ENCODE data around the gene DCBLD1. TPM values are rescaled to one million over a fixed set of nuclear protein-coding genes. Genes with fewer than 3 reads are reported as not detected.

DCBLD1 gene
- polyA plus RNA-seq, 1 donor (not counting 4 experiments of a cell fraction or from before 2014, with no cell fraction given) = 21.7 TPM

DNA sequence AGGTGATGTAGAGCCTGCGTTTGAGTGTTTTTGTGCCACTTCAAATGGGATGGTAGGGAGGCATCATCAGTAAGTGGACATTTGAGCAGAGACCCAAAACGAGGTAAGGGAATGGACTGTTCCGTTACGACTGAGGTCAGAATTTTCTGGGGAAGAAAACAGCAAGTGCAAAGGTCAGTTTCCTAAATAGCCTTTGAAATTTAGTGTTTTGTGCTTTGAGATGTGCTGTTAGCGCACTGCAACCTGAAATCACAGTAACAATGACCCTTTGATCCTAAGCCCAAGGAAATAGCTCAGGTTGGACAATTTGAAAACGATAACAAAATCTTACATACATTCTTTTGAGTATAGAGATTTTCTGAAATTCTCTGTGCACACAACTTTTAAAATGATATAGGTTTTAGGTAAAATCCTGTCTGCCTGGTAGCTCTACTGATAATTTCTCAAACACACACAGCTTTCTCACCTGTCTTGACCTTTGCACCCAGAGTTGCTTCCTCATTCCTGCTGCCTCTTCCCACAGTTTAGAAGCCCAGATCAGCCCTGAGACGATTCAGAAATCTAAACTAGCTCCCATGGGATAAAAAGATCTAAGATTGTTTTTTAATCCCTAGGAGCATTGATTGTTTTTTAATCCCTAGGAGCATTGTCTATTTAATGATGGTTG is 22.1 kb downstream of the DCBLD1 start:
- H3K4me1 ChIP-seq (ENCODE audit: control insufficient read depth, extremely low read depth, insufficient read depth, low read length) = peaks cover 27% of the 10 kb centered on the region
- no peak overlapping the region for H2AFZ ChIP-seq (ENCODE audit: control insufficient read depth, low read length)
- FAIRE-seq (no peak), DNase-seq (ENCODE audit: low read depth, low spot score) (no peak)
- no peak overlapping the region for H3K9ac ChIP-seq (ENCODE audit: control insufficient read depth, extremely low read depth, insufficient read depth, low read length)
- H4K20me1 ChIP-seq (ENCODE audit: control insufficient read depth, extremely low read depth, insufficient read depth, low read length) = no peaks in the 10 kb centered on the region
- no peaks in the 10 kb centered on the region for H3K27me3 ChIP-seq (ENCODE audit: control insufficient read depth, extremely low read depth, insufficient read depth, low read length)
- no peak overlapping the region for H3K4me2 ChIP-seq (ENCODE audit: control insufficient read depth, extremely low read depth, insufficient read depth, low read depth, low read length)
- no peaks in the 10 kb centered on the region for H3K9me1 ChIP-seq (ENCODE audit: control insufficient read depth, extremely low read depth, insufficient read depth, low read length)
- no peak for TF ChIP-seq EZH2 (IDR thresholded peaks at IDR 0.05; ENCODE audit: low read length)
- TF ChIP-seq, protein P1, sequence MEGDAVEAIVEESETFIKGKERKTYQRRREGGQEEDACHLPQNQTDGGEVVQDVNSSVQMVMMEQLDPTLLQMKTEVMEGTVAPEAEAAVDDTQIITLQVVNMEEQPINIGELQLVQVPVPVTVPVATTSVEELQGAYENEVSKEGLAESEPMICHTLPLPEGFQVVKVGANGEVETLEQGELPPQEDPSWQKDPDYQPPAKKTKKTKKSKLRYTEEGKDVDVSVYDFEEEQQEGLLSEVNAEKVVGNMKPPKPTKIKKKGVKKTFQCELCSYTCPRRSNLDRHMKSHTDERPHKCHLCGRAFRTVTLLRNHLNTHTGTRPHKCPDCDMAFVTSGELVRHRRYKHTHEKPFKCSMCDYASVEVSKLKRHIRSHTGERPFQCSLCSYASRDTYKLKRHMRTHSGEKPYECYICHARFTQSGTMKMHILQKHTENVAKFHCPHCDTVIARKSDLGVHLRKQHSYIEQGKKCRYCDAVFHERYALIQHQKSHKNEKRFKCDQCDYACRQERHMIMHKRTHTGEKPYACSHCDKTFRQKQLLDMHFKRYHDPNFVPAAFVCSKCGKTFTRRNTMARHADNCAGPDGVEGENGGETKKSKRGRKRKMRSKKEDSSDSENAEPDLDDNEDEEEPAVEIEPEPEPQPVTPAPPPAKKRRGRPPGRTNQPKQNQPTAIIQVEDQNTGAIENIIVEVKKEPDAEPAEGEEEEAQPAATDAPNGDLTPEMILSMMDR (optimal IDR thresholded peaks at IDR 0.05 in 1 of 3, IDR thresholded peaks at IDR 0.05 in 1 of 3, conservative IDR thresholded peaks at IDR 0.05 in 1 of 3; ENCODE audit: extremely low read depth in 1 of 3, insufficient read depth in 2 of 3, low read length in 3 of 3) = no peak
- H3K36me3 ChIP-seq (ENCODE audit: control insufficient read depth in 2 of 2, extremely low read depth in 1 of 2, insufficient read depth in 2 of 2, low read length in 2 of 2) = peaks cover 0 to 7% of the 10 kb centered on the region in 2 experiments
- H3K4me3 ChIP-seq (ENCODE audit: control insufficient read depth in 2 of 3, extremely low read depth in 1 of 3, insufficient read depth in 2 of 3, low read depth in 1 of 3, low read length in 3 of 3) = no peak overlapping the region
- peaks cover 26% of the 10 kb centered on the region for H3K79me2 ChIP-seq (ENCODE audit: control insufficient read depth, insufficient read depth, low read length)
- no peak overlapping the region for H3K27ac ChIP-seq (ENCODE audit: control insufficient read depth, insufficient read depth, low read length)
- dilution Hi-C loops (cut with MboI; ENCODE audit: extremely low pct_ligation_motif_present, low sequenced_read_pairs) = no loop called here
- H3K9me3 ChIP-seq (ENCODE audit: control insufficient read depth, low read depth, low read length) = no peaks in the 10 kb centered on the region

DNA sequence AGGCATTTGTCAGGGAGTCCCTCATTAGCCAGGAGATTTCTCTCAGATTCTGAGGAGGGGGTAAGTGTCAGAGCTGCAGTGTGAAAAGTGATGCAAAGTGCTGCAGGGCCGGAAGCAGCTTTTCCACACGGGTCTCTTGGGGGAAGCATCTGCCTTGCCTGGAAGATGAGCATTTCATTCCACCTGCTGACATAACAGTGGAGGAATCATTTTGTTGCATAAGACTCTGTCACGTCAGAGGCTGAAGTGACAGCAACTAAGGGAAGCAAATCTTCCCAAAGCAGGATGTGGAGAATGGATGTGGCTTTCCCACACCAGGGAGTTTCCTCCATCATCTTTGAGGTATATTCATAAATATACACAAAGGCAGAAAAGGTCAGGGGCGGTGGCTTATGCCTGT is 22.8 kb downstream of the DCBLD1 start:
- Histone ChIP-seq H3K9ac (ENCODE audit: control insufficient read depth, extremely low read depth, insufficient read depth, low read length) (no peak overlapping the region), H3K4me2 (ENCODE audit: control insufficient read depth, extremely low read depth, insufficient read depth, low read depth, low read length) (no peak overlapping the region), H3K36me3 (ENCODE audit: control insufficient read depth in 2 of 2, extremely low read depth in 1 of 2, insufficient read depth in 2 of 2, low read length in 2 of 2) (peaks cover 0 to 7% of the 10 kb centered on the region in 2 experiments), H3K4me3 (ENCODE audit: control insufficient read depth in 2 of 3, extremely low read depth in 1 of 3, insufficient read depth in 2 of 3, low read depth in 1 of 3, low read length in 3 of 3) (no peak overlapping the region), H3K9me1 (ENCODE audit: control insufficient read depth, extremely low read depth, insufficient read depth, low read length) (no peaks in the 10 kb centered on the region), H2AFZ (ENCODE audit: control insufficient read depth, low read length) (no peak overlapping the region), H3K79me2 (ENCODE audit: control insufficient read depth, insufficient read depth, low read length) (peaks cover 19% of the 10 kb centered on the region), H3K4me1 (ENCODE audit: control insufficient read depth, extremely low read depth, insufficient read depth, low read length) (peaks cover 27% of the 10 kb centered on the region), H4K20me1 (ENCODE audit: control insufficient read depth, extremely low read depth, insufficient read depth, low read length) (no peaks in the 10 kb centered on the region), H3K27ac (ENCODE audit: control insufficient read depth, insufficient read depth, low read length) (no peak overlapping the region), H3K9me3 (ENCODE audit: control insufficient read depth, low read depth, low read length) (no peaks in the 10 kb centered on the region), H3K27me3 (ENCODE audit: control insufficient read depth, extremely low read depth, insufficient read depth, low read length) (no peaks in the 10 kb centered on the region)
- FAIRE-seq (no peak), DNase-seq (ENCODE audit: low read depth, low spot score) (no peak)
- TF ChIP-seq, protein P1 (optimal IDR thresholded peaks at IDR 0.05 in 1 of 3, IDR thresholded peaks at IDR 0.05 in 1 of 3, conservative IDR thresholded peaks at IDR 0.05 in 1 of 3; ENCODE audit: extremely low read depth in 1 of 3, insufficient read depth in 2 of 3, low read length in 3 of 3) = no peak
- TF ChIP-seq EZH2 (IDR thresholded peaks at IDR 0.05; ENCODE audit: low read length) = no peak
- dilution Hi-C loops (cut with MboI; ENCODE audit: extremely low pct_ligation_motif_present, low sequenced_read_pairs) = no loop called here

Measured in keratinocyte (primary cell).